NCI-H2171 (cell line): Measurements from ENCODE around the gene LHFPL3.
"Not testable (repeated sequence)": the region's sequence is repeated elsewhere in the genome, so short reads cannot be mapped to it uniquely, and the experiment has no call there.

Experiments used
- DNase-seq: peaks from one replicate; lab custom pipeline; 2025; lab: John Stamatoyannopoulos, UW

Gene LHFPL3

GRCh38 chr7:104935276-104935675, 606.9 kb downstream of the LHFPL3 start:
- DNase-seq: no peak

GRCh38 chr7:104936546-104936945, 608.1 kb downstream of the LHFPL3 start:
- no peak for DNase-seq

GRCh38 chr7:104937489-104937888, 609.1 kb downstream of the LHFPL3 start:
- DNase-seq: not testable (repeated sequence)

GRCh38 chr7:104938741-104939390, 610.5 kb downstream of the LHFPL3 start:
- DNase-seq: no peak

- DNase-seq: no peak
Observed at GRCh38 chr7:104940023-104940710, 611.8 kb downstream of the LHFPL3 start.

- no peak for DNase-seq
Observed at GRCh38 chr7:104943502-104944343, 615.3 kb downstream of the LHFPL3 start.

GRCh38 chr7:104945599-104945956, 617.2 kb downstream of the LHFPL3 start:
- DNase-seq: no peak

GRCh38 chr7:104946338-104946737, 617.9 kb downstream of the LHFPL3 start:
- DNase-seq: no peak

- DNase-seq: no peak
Observed at GRCh38 chr7:104950006-104950405, 621.6 kb downstream of the LHFPL3 start.

- no peak for DNase-seq
Observed at GRCh38 chr7:104950754-104951153, 622.4 kb downstream of the LHFPL3 start.

GRCh38 chr7:104951546-104951945, 623.1 kb downstream of the LHFPL3 start:
- DNase-seq: no peak

GRCh38 chr7:104955276-104955675, 626.9 kb downstream of the LHFPL3 start:
- DNase-seq: no peak
